HT1080 (cell line): ENCODE results near the gene PLA2G3. TPM values are rescaled to one million over a fixed set of nuclear protein-coding genes. Genes with fewer than 3 reads are reported as not detected.
"Not testable (repeated sequence)": the region's sequence is repeated elsewhere in the genome, so short reads cannot be mapped to it uniquely, and the experiment has no call there.

Source experiments
- DNase-seq: peaks from one replicate; pipeline ENCODE4 v3.0.0-alpha.2; 2015; ENCODE audit warnings: low read depth
- polyA plus RNA-seq, 2 experiments: library from polyadenylated mRNA; depleted of rRNA; stranded (reverse); fragments of >200 nt; gene quantifications; 2 replicates each; pipeline ENCODE4 v1.2.3, GENCODE V29; 2015
- total RNA-seq: library from RNA; depleted of rRNA; stranded (reverse); fragments of >200 nt; shearing (Covaris generic); gene quantifications from 2 replicates; pipeline ENCODE4 v1.2.3, GENCODE V29; 2014; rRNA removed

The PLA2G3 gene, protein sequence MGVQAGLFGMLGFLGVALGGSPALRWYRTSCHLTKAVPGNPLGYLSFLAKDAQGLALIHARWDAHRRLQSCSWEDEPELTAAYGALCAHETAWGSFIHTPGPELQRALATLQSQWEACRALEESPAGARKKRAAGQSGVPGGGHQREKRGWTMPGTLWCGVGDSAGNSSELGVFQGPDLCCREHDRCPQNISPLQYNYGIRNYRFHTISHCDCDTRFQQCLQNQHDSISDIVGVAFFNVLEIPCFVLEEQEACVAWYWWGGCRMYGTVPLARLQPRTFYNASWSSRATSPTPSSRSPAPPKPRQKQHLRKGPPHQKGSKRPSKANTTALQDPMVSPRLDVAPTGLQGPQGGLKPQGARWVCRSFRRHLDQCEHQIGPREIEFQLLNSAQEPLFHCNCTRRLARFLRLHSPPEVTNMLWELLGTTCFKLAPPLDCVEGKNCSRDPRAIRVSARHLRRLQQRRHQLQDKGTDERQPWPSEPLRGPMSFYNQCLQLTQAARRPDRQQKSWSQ
- 0.17 and 0.37 TPM in 2 replicates for total RNA-seq
- 0.03 and 0.05 TPM in 2 replicates for polyA plus RNA-seq (2015; cell fraction: cytosol; rRNA removed)
- not detected in 2 replicates for polyA plus RNA-seq (2015; cell fraction: nucleus; rRNA removed)

DNA sequence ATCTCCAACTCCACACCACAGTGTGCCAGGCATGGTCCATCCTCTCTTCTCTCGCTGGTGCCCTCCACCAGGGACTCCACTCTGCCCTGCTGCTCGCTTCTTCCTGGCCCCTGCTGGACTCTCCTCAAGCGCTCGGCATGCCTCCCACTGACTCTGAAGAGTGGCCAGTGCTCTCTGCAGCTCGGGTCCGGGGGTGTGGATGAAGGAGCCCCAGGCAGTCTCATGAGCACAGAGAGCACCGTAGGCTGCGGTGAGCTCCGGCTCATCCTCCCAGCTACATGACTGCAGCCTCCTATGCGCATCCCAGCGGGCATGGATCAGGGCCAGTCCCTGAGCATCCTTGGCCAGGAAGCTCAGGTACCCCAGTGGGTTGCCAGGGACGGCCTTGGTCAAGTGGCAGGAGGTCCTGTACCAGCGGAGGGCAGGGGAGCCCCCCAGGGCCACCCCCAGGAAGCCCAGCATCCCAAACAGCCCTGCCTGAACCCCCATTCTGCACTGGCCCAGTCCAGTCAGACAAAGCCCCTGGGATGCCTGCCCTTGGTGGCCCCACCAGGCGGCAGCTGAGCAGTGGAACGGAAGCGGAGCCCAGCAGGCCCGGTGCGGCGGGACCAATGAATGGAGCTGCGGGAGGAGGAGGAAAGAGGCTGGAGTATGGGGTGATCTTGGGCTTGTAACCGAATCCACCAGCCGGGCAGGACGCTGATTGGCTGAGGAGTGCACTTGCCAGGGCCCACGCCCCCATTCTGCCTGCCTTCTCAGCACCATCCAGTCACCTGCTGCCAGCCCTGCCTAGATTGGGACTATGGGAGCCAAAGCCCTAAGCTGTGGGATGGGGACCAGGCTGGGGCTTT lies at the start of gene PLA2G3:
PLA2G3 (minus strand) TSS at position 643 of the 851 bp plus-strand sequence; CDS start at position 489, 154 bp downstream.
- DNase-seq = peak; percentile 48

DNA sequence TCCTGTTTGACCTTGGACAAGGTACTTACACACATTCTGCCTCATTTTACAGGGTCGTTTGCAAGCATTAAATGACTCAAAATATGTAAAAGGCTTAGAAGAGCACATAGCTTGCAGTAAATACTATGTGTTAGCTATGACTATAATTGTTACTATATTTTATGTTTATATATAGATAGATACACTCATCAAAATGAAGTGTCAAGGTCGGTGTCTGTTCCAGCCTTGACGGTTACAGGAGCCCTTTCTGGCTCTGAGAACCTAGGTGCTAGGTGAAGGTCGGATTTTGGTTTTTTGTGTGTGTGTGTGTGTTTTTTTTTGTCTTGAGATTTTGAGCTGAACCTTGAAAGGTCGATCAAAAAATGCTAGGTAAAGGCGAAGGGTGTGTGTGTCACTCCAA lies 47.3 kb upstream of the PLA2G3 start:
- DNase-seq = no peak

DNA sequence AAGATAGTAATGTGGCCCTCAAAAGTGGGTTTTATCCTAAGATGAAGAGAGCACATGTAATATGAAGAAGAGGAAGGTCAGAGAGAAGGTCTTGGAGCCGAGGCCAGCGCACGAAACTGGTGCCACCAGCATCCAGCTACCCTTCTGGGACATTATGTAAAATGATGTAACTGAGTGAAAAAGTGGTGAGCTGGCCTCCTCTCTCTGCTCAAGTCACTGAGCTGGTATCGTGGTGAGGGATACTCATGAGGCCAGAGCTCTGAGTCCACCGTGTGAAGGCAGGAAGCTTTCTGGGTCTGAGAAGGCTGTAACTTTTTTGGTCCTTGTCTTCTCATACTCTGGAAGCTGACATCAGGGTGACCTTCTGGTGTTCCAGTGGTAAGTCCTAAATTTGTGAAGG lies 44.7 kb upstream of the PLA2G3 start:
- DNase-seq = no peak

DNA sequence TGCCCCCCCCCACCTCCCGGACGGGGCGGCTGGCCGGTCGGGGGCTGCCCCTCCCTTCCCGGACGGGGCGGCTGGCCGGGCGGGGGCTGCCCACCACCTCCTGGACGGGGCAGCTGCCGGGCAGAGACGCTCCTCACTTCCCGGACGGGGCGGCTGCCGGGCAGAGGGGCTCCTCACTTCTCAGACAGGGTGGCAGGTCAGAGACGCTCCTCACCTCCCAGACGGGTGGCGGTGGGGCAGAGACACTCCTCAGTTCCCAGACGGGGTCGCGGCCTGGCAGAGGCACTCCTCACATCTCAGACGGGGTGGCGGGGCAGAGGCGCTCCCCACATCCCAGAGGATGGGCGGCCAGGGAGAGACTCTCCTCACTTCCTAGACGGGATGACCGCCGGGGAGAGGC lies 43.7 kb upstream of the PLA2G3 start:
- DNase-seq = no peak

DNA sequence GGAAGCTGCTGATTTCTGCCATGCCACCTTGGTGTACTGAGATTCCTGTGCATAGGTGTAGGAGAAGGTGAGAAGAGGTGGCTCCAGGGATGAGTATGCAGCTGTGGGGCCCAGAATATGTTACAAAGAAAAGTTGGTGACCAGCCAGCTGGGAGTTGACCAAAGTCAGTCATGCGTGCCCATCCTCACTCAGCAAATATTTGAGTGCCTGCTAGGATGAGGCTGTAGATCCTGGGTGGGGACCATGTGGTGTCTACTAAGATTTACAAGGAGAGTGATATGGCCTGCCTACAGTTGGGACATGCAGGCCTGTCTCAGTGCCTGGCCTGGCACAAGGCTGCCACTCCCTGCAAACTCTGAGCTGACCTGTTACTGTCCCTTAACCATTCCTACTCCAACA lies 39.0 kb upstream of the PLA2G3 start:
- peak; percentile 10 for DNase-seq

DNA sequence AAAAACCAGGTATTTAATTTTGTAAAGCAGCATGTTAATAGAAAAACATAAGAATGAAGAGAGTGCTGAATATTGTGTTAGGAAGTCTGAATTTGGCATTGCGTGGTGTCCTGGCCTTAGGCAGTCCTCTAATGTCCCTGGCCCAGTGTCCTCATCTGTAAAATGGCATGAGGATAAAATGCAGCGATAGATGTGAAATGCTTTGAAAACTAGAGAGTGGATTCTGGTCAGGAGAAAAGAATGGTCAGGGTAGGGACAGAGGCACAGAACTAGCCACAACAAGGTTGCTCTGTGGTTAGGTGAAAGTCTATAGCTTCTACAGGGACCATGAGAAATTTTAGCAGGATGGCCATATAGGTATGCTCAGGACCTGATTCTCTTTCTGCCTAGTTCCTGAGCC lies 38.6 kb upstream of the PLA2G3 start:
- no peak for DNase-seq

DNA sequence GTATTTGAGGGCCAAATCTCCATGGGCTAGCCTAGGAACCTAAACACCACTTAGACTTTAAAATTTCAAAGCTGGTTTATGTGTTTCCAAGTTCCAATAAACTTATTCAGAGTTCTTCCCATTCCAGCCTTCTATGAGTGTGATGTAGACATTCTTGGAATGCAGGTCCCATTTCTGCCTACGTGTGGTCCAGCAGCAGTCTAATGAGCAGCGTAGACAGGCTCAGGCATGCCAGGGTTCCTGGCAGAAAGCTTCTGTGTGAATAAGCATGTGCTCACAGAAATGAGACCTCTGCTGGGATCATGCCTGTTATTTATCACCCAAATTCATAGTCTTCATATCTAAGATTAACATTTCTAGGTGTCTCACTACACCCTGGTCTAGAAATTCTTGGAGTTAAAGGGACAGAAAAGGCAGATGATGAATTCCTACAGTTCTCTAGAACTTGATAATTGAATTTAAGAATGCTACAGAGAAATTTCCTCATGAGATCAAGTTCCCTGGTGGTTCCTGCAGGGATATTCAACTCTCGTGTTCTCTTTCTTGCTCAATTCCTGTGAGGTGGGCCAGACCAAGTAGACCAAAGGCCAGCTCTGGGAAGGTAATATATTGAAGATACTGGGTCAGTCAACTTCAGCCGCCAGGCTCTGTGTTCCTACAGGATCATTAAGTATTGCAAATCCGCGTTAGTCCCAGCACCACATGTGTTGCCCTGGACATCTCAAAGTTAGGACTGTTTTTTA lies 37.3 kb upstream of the PLA2G3 start:
- DNase-seq = no peak

DNA sequence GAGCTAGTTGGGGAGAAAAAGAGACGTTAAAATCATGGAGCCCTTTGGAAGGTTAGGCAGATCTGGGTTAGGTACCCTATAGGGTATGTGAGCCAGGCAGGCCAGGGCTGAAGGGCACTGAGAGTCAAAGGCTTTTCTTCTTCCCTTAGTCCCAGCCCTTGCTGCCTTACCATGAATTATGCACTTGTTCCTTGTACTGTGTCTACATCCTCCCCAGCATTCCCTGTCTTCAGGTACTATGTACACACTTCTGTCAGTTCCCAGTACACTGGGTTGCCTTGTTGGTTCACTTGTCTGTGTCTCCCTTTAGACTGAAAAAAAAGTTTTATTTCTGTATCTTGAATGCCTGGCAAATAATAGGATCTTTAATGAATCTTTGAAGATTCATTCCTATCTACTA lies 36.6 kb upstream of the PLA2G3 start:
- no peak for DNase-seq

DNA sequence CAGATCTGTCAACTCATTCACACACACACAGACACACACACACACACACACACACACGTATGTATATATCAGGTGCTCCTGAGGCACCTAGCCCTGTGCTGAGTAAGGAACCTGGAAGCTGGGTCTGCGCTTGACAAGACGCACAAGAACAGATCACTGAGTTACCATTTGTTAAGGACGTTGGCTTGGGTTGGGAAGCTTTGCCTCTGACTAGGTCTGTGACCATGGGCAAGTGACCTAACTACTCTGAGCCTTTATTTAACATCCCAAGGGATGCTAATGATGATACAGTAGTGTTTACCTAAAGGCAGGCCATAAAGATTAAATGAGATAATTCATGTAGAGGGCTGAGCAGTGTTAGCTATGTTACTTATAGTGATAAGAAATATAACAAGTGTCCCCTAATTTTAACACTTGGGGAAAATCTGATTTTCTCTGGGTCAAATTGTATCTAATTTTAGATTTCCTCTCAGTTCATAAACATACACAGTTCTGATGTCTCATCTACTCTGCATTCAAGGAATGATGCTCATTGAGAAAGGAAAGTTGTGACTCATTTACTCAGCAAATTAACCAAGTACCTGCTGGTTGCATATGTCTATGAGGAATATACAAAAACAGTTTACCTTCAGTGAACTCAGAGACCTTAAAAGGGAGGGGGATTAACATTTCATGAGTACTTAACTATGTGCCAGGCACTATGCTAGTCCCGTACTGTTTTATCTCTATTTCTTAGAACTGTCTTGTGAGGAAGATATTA lies 33.3 kb upstream of the PLA2G3 start:
- peak; percentile 78 for DNase-seq

DNA sequence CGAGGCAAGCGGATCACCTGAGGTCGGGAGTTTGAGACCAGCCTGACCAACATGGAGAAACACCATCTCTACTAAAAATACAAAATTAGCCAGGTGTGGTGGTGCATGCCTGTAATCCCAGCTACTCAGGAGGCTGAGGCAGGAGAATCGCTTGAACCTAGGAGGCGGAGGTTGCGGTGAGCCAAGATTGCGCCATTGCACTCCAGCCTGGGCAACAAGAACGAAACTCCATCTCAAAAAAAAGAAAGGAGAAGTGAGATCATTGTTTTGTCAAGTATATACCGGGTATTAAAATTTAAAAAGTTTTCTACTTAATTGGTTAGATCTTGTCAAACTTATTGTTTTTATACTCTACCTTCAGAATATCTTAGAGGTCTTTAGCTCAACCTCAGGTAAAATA lies 31.4 kb upstream of the PLA2G3 start:
- not testable (repeated sequence) for DNase-seq

DNA sequence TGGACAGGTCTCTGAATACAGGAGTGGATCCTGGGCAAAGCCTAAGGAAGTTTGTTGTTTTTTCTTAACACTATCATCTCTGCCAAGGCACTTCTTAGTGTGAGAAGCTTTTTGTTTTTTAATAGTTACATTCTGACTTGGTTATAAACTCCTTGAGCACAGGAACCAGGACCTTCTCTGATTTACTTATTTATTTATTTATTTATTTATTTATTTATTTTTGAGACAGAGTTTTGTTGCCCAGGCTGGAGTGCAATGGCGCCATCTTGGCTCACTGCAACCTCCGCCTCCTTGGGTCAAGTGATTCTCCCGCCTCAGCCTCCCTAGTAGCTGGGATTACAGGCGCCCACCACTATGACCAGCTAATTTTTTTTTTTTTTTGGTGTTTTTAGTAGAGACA lies 30.7 kb upstream of the PLA2G3 start:
- DNase-seq = no peak

DNA sequence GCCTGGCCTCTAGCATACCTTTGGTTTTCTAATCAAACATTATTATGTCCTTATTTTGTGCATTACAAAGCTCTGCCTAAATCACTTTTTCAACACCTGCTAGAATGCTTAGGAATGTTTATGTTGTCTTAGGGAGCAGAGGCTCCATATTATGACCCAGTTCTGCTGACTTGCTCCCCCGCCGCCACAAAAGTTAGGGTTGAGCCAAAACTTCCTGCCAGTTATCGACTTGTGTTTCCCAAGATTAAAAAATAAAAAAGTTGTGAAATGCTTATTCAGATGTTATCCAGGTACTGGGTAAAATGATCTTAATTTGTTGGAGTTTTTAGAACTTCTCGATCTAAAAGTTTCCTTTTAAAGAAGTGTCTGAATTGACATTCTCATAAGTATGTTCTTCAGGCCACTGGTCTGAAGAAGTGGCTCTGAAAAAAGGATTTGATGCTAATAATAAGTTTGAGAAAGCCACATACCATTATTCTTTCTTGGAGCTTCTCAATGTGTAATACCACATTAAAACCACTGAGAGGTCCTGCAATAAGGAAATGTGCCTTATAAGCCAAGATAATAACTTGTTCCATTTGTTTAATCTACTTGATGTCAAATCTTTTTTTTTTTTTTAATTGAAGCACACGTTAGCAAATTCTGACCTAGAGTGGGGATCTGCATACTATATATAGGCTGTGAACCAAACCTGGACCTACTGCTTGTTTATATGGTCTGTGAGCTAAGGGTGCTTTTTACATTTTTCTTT lies 21.9 kb upstream of the PLA2G3 start:
- no peak for DNase-seq

DNA sequence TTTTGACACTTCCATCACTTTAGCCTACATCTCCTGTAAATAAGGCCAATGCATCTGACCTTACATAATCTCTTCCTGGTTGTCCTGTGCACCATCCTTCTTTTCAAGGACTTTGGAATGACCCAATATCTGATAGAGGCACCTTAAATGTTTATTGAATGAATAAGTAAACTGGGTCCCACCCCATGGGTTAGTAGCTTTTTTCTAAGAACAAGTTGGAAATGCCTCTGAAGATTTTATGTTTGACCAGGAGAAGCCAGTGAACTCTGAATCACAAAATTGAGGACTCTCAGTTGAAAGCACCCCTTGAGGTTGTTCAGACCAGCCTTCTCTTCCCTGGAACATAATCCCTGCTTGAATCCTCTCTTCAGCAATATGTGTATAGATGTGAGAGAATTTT lies 21.1 kb upstream of the PLA2G3 start:
- no peak for DNase-seq

DNA sequence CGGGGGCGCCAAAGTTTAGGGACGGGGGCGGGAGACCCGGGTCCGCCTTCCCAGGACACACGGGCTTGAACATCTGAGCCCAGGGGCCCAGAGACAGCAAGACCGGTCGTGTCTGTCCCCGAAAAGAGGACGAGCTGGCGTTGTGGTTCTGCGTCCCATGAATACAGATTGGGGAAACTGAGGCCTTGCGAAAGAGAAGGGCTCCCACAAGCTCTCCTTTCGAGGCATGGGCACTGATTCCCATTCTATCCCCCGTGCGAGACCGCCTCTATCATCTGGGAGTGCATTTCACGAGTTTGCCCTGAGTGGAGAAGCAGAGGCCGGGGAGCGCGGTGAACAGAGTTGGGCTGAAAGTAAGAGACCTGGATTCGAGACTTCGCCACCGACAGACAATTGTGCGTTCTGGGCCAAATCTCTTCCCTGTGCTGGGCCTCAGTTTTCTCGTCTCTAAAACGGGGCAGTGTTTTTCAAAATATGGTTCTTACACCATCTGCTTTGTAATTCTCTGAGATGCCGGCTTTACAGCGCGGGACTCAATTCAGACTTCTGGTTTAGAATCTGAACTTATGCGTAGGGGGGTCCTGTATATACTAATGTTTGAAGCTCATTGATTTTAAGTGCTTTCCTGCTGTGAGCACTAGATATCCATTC lies 20.1 kb upstream of the PLA2G3 start:
- no peak for DNase-seq

DNA sequence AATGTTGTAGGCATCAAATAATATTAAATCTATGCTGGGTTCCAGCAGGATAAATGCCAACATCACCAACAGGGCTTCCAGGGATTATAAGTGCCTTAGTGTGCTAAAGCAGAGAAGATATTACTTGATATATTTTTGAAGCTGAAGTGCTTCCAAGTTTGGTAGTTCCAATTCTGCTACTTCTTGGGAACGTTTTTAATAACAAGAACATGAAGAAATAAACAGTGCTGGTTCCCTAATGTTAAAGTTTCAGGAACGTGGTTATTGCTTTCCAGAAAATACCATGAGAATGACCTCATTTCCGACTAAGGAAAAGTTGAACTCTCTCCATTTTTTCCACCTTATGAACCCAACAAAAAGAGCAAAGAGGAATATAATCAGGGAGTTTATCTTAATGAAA lies 15.1 kb upstream of the PLA2G3 start:
- DNase-seq = no peak

DNA sequence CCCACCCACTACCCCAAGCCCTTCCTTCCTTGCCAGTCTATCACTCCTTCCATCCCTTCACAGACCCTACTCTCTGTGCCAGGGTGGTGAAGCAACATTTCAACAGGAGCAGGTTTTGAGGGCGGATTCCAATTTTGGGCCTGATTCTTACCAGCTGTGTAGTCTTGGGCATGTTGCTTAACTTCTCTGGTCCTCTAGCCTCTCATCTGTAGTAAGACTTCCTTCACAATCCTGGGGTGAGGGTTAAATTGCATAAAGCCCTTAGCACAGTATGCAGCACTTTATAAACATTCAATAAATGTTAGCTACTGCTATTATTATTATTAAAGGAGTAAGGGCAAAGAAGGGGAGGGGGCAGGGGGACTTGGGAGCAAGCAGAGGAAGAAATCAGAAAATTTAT lies 14.7 kb upstream of the PLA2G3 start:
- no peak for DNase-seq

DNA sequence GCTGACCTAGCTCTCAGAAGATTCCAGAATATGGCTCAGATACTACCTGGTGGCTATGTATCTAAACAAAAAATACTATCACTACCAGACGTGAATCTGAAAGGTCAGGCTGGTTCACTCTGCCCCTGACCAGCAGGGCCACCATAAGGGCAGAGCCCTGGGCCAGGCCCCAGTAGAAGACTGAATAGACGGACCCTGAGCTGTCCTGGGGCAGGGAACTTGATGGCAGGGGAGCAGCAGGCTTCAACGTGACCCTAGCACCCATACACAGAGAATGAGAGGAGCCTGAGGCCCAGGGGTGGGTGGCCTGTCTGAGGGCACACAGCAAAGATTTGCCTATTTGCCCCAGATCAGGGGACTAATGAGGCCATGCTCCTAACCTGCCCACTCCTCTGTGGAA lies 13.0 kb upstream of the PLA2G3 start:
- DNase-seq = no peak

DNA sequence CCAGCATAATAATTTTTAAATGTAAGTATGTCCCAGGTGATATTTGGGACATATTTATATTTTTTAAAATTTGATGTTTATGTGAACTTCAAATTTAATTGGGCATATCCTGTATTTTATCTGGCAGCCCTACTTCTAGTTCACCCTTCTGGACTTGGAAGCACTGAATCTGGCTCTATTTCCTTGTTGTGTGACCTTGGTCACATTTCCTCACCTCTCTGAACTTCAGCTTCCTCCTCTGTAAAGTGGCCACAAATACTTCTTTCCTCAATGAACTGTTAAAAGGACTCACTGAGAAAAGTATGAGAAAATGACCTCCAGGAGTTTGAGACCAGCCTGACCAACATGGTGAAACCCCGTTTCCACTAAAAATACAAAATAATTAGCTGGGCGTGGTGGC lies 11.6 kb upstream of the PLA2G3 start:
- DNase-seq = no peak

DNA sequence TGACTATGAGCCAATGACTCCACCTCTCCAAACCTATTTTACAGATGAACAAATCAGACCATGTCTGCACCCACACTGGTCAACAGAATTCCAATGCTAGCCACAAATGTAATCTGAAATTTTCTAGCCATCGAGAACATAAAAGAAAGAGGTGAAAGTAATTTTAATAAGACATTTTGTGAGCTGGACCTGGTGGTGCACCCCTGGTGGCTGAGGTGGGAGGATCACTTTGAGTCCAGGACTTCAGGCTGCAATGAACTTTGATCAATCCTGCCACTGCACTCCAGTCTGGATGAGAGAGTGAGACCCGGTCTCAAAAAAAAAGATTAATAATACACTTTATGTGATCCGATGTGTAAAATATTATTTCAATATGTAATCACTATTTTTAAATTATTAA lies 10.3 kb upstream of the PLA2G3 start:
- no peak for DNase-seq
